ENCODE results near the gene ABR.
A peak's percentile ranks its signal among the peaks of the same experiment; 100 is the strongest.
"Not testable (repeated sequence)": the region's sequence is repeated elsewhere in the genome, so short reads cannot be mapped to it uniquely, and the experiment has no call there.

Gene ABR

DNA sequence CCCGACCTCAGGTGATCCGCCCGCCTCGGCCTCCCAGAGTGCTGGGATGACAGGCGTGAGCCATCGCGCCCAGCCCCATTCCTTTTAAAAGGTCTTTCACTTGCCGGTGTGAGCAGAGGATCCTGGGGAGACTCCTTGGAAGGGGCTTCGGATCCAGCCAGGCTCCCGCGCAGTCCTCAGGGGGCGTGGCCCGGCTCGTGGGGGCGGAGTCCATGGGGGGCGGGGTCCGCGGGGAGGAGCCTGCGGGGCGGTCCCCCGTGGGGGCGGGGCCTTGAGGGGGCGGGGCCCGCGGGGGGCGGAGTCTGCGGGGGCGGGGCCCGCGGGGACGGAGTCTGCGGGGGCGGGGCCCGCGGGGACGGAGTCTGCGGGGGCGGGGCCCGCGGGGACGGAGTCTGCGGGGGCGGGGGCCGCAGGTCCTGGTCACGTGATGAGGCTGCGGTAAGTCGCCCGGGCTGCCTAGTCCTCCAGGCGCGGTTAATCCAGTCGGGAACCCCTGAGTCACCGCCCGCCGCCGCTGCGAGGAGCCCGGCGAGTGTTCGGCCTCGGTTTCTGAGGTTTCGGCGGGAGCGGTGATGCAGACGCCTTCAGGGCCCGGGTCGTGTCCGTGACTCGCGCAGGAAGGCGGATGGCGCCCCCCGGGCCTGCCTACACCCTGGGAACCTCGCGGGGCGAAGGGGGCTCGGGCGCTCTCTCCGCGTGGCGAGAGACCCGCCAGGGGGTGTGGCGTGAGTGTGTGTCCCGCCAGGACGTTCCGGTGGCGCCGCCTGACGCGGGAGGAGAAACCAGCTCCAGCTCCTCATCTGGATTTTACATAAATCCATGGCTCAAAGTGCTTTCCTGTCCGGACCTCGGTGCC is 23.6 kb upstream of the ABR start:
- Histone ChIP-seq H3K4me3 (peak overlapping the region; percentile 21 to 46 (median 36)), H3K27ac (peak overlapping the region in 15 of 21 experiments; percentile 13 to 81 (median 65))

DNA sequence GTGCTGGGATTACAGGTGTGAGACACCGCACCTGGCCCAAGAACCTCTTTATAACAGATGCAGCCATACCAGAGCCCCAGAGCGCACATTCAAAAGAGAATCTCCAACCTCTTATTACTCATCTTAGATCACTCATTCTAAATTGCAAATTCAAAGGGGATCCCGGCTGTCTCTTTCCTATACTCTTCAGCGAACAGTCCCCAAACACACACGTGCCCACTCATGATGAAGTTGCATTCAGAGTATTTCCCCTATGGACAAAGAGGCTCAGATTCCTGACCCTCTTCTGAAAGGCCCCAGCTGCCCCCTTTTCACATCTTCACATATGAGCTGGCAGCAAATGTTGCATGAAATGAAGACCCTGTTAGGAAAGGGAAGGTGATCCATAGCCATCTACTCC is 22.5 kb upstream of the ABR start:
- Histone ChIP-seq H3K27ac (no peak overlapping the region), H3K4me3 (no peak overlapping the region)

DNA sequence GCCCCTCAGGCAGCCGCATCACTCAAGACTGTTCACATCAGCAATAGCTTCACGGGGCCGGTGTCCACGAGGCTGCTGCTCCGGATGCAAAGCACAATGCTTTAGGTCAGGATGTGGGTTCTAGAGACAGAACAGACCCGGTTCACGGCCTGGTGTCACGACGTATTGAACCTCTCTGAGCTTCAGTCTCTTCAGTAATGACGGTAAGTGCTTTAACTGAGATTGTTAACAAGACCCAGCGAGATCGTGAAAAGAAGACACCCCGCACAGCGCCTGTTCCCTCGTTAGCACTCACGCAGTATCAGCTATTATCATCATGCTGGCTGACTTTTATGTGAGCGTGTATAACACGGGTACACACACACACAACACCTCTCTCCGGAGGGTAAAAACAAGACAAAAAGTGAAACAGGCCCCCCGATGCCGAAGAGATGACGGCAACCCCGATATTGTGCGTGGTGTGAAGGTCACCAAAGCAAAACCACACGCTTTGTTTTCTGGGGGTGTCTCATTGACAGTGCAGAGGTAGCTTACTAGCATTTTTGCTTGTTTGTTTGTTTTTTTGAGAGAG is 21.4 kb upstream of the ABR start:
- Histone ChIP-seq H3K4me3 (no peak overlapping the region), H3K27ac (peak overlapping the region in 7 of 21 experiments; percentile 8 to 70 (median 50))

DNA sequence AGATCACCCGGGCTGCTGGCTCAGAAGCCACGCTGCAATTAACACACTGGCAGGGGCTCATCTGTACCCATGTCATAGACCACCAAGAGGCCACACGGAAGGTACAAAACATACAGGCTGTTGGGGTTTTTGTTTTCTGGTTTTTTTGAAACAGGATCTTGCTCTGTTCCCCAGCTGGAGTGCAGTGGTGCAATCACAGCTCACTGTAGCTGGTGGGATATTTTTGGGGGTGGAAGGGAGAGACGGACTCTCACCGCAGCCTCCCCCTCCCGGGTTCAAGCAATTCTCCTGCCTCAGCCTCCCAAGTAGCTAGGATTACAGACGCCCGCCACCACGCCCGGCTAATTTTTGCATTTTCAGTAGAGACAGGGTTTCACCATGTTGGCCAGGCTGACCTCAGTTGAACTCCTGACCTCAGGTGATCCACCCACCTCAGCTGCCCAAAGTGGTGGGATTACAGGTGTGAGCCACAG is 19.5 kb upstream of the ABR start:
- H3K4me3 ChIP-seq, result not testable (repeated sequence)
- H3K27ac ChIP-seq, result peak overlapping the region in 16 of 21 experiments; percentile 0 to 95 (median 50)

DNA sequence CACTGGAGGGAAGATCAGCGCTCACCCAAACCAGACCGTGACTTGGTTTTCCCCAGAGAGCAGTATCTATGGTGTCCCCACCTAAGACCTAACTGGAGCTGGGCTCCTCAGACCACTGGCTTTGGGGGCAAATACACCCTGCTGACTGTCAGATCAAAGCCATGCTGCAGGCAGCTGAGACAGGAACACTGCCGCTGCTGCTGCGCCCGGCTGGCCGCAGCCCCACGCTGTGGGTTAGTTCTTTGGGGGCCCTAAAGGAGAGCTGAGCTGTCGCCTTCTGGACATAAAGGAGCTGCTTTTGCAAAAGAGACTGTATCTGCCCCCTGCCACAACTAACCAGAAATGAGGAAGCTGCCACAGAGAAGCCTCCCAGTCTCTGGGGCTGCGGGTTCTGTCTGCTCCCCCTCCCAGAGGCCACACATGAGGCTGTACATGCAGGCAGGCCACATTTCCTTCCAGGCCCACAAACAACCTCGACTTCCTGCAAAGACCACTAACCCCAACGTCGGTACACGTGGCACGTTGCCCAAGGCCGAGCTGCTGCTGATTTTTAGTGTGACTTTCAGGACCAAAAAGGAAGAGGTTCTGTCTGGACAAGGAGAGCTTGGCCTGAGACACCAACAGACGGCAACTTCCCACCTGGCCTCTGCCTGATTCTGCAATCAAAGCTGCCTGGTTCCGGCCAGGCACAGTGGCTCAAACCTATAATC is 18.2 kb upstream of the ABR start:
- peak overlapping the region; percentile 25 to 95 (median 79) for H3K27ac ChIP-seq
- no peak overlapping the region for H3K4me3 ChIP-seq

DNA sequence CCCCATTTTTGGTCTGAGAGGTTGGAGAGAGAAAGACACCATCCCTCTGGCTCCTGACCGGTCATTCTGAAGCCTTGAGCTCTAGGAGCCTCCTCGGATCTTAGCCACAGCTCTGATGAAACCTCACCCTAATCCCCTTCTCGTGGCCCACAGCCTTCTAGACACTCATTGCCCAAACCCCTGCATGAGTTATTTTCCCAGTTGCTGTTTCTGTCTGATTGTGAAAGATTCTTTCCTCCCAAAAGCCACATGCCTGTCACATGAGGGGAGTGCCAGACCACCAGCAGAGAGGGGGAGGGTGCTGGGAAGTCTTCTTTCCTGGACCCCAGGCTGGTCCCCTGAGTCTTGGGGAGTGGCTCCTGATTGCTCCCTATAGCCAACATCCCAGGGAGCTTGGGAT is 17.6 kb upstream of the ABR start:
- Histone ChIP-seq H3K27ac (peak overlapping the region in 20 of 21 experiments; percentile 25 to 95 (median 79)), H3K4me3 (no peak overlapping the region)

DNA sequence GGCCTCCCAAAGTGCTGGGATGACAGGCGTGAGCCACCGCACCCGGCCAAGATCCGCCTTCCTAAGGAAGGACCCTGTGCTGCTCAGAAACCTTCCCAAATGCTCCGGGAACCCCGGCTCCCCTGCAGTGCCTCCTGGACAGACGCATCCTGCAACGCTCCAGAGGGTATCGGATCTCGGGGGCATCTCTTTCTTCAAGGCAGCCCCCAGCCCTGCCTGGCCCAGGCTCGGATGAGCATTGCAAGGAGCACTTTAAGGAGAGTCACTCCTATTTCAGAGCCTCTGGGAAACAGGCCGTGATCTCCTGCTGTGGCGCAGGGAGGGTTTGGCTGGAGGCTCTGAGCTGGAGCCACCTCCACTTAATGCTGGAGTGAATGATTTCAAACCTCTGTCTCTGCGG is 17.2 kb upstream of the ABR start:
- Histone ChIP-seq H3K27ac (peak overlapping the region in 20 of 21 experiments; percentile 25 to 95 (median 79)), H3K4me3 (no peak overlapping the region)

DNA sequence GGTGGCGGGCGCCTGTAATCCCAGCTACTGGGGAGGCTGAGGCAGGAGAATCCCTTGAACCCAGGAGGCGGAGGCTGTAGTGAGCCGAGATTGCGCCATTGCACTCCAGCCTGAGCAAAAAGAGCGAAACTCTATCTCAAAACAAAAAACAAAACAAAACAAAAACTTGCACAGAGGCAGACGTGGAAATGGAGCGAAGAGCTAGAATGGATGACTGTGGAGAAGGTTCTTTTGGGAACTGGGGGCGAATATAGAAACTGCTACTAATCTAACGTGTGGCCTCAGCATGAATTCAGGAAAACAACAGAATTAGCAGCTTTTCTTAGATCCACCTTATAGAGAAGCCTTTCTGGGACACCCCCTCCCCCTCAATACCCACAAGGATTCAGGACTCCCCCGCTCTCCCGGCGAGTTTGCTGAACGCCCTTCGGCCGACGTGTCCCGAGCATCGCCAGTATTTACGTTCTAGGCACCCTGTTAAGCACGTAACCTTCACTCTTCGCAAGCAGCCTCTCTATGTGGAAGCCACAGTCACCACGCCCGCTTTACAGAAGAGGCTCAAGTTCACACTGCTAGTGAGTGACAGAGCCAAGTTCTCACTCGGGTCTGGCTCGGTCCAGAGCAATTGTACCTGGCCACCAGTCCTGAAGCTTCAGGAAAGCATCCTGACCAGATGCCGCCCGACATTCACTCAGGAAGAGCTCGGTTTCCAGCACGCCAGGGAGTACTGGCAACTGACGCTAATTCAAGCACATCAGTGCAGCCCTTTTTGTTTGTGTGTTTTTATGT is 13.3 kb upstream of the ABR start:
- Histone ChIP-seq H3K4me3 (no peak overlapping the region), H3K27ac (no peak overlapping the region)

DNA sequence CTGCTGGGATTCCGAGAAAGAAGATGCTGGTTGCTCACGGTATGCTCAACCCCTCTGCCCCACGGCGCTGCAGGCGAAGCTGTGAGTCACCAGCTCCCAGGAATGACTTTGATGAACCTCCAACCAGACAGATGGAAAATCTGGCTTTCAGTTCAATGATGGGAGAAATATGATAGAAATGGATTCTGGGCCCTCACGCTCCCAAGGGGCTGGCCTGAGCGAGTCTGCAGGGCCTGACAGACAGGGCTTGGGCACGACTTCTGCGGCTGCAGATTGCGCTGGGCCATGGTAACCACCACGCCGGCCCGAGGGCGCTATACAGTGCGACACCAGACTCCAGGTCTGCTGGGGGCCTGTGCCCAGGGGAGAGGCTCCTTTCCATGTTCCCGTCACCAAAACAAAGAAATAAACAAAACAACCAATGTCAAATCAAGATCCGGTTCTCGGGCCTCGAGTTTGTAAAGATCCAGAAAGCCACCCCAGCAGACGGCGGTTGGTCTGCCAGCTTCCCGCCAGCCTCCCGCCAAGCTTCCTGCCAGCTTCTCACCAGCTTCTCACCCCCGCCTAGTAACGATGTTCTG is 11.1 kb upstream of the ABR start:
- H3K27ac ChIP-seq, result peak overlapping the region in 8 of 21 experiments; percentile 13 to 75 (median 33)
- H3K4me3 ChIP-seq, result no peak overlapping the region

DNA sequence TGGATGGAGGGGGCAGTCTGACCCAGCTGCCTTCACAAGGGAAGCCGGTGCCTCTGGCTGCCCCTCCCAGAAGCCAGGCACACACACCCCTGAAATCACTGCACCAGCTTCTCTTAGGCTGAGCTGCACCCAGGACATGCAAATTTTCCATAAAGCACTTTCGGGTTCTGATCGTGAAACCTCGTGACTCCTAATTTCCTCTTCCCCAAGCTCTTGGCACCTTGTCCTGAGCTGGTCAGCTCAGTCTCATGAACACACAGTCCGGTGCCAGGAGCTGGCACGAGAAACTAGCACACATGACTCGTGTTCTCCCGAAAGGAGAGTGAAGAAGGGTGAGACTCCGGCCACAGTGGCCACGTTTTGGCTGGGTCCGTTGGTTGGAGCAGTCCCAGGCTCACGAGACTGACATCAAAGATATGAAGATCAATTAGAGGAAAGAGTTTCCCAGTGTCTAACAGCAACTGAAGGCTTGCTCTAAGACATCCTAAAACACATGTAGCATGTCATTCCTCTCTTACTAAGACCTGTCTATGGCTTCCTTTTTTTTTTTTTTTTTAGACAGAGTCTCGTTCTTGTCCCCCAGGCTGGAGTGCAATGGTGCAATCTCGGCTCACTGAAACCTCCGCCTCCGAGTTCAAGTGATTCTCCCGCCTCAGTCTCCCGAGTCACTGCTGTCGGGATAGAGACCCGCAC is 9.2 kb upstream of the ABR start:
- Histone ChIP-seq H3K4me3 (no peak overlapping the region), H3K27ac (peak overlapping the region in 11 of 21 experiments; percentile 7 to 73 (median 54))

DNA sequence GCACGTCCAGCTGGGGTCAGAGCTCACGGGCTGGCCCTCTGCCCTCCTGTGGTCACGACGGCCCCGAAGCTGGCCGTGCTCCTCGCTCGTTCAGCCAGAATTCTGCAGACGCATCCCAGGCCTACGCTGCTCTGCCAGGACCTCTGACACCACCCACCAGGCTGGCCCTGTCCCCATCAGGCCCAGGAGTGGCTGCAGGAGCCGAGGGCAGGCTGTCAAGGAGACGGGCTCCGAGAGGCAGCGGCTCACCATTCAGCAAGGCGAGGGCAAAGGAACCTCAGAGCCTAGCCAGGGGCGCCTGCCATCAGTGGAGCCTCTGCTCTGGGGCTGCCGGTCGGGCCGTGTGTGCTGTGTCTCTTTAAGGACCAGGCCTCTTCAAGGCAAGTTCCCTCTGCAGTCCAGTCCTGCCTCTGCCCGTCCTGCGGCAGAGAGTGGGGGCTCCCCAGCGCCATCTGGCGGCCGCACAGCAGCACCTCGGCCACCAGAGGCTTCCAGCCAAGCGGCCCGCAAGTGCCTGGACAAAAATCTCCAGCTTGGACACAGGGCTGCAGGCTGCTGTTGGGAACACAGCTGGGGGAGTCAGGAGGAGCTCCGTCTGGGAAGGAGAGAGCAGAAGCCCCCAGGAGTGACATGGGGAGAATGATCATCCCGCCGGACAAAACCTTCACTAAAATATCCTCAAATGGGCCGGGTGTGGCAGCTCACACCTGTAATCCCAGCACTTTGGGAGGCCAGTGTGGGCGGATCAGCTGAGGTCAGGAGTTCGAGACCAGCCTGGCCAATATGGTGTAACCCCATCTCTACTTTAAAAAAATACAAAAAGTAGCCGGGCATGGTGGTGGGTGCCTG is 7.4 kb upstream of the ABR start:
- peak overlapping the region in 14 of 21 experiments; percentile 11 to 73 (median 30) for H3K27ac ChIP-seq
- peak overlapping the region in 2 of 7 experiments; percentile 4 to 8 for H3K4me3 ChIP-seq

DNA sequence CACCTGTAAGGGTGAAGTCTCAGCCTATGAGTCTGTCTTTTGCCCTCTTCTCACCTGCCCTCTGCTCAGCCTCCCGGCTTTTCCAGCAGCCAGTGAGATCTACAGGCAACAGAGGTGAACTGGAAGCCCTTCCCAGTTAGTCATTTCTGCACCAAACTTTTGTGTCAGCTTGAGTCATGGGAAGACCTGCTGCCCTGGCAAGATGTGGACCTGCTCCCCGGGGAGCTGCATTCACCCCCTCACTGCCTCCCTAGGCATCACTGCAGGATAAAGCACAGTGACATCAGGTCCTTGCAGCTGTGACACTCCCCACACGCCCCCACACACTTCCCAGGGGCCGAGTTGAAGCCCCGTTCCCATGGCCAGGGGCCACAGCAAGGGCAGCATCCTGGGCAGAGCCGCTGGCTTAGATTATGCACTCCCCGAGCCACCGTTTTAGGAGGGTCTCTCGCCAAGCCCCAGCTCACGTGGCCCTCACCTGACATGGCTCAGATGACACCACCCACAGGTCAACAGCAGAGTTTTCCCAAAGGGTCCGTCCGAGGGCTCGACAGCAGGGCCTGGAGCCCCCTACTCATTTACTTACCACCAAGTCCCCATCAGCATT is 6.5 kb upstream of the ABR start:
- Histone ChIP-seq H3K4me3 (peak overlapping the region in 2 of 7 experiments; percentile 4 to 8), H3K27ac (peak overlapping the region in 13 of 21 experiments; percentile 11 to 73 (median 32))

DNA sequence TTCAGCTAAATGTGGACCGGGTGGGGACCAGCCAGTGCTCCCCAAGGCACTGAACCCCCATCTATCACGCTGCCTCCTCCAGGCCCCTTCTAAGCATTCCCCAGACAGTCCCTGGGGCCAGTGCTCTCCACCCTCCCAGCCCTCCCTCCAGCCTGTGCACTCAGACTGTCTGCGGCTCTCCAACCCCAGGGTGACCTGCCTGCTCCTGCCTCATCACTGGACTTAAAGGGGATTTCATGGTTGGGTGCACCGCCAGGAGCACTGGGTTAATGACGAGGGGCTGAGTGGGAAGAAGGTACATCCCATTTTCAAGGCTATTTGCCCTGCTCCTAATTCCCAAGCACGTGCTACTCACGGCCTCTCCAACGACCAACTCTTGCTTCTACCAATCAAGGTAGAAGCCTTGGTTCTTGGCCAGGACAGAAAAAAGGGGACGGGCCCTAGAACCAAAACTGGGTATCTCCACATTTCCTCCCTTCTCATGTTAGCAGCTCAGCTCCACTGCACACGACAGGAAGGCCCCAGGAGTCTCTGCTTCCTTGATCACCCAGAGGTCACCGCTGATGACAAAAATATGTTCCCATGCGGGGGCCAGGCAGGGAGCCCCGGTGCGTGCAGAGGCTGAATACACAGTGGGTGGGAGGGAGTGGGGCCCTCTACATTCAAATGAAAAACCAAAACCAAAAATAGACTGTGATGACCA is 3.5 kb upstream of the ABR start:
- Histone ChIP-seq H3K27ac (no peak overlapping the region), H3K4me3 (no peak overlapping the region)

DNA sequence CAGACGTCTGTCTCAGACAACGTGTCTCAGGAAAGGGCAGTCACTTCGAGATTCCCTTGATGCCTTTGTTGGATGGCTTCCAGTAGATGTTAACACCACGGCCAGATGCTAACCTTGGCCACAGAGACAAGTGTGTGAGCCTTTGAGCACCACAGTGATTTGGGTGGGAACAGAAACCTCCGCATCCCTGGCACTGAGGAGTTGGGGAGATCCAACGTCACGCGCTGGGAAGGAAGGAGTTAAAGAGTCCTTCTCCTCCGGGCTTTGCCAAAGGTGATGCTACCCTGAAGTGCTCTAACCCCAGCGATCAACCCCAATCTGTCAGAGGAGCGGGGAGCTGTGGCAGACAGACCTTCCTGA is 3.0 kb upstream of the ABR start:
- Histone ChIP-seq H3K4me3 (no peak overlapping the region), H3K27ac (no peak overlapping the region)

DNA sequence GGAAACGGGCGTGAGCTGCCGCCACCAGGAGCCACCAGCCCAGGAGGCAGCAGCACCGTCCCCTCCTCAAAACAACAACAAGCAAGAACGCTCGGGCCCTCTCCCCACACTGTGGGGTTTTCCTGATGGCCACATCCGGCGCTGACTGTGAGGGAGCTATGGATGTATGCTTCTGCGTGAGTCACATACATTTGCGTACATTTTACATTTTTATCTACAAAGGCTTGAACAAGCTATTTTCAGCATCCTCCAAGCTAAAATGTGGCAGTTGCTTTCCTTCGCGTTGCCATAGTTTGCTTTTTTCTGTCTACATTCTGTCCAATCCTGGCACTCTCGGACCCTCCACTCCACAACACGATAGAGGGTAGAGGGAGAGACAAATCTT is 2.0 kb upstream of the ABR start:
- H3K4me3 ChIP-seq, result no peak overlapping the region
- H3K27ac ChIP-seq, result no peak overlapping the region

DNA sequence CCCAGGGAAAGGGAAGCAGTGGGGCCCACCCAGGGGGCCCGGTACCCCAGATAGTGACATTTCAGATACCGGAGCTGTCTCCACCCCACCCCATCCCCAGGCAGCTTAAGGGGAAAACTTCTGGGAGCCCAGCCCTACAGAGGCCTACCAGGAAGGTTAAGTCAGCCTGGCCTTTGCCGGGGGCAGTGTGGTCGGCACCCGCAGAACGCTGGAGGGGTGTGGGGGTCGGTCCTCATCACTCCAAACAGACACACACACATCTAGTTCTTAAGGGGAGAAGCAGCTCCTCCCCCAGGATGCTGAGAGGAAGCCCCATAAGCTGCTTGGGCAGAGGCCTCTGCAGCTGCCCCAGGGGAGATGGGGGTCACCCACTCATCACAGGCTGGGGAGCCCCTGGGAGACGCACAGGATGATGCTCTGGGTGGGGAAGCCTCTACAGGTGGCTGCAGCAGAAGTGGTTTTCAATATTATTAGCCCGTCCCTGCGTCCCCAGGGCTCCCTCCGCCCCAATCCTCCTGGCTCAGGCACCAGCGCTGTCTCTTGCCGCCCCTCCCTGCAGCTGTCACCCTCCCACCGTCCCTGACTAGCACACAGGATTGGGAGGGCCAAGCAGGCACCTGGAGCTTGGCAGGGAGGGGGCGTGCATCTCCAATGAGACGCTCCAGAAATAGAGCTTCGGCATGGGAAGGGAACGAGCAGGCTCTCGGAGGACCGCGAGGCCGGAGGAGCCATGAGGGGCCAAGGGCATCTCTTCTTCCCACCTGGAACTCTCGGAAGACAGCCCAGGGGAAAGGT is 1.4 kb upstream of the ABR start:
- H3K27ac ChIP-seq, result peak overlapping the region in 2 of 21 experiments; percentile 69 to 73
- H3K4me3 ChIP-seq, result no peak overlapping the region
